Measurements from ENCODE around the gene EFNA5.

EFNA5 gene

DNA sequence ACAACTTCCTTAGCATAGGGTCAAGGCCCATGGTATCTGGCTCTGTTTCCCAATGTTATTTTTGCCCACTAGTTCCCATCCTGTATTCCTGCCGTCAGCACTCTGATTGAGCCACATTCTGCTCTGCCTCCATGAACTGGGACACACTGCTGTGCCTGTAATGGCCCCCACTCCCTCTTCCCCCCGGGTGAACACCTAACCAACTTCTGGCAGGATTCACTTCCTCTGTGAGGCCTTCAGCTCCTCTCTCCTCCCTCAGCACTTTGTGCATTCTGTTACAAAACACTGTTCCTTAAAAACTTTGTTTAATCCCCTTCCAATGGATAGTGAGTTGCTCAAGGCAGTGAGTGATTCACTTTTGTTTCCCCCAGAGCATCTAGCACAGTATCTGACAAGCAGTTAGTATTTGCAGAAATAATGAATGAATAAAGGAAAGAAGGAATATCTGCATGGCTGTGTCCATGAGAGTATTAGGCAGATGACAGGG lies 183.6 kb downstream of the EFNA5 start:
- no peak overlapping the region for H3K27ac ChIP-seq
- H3K9me3 ChIP-seq (ENCODE audit: severe bottlenecking), result no peaks in the 10 kb centered on the region
- no peak overlapping the region for H3K4me3 ChIP-seq (ENCODE audit: low read depth, low read length)
- no peaks in the 10 kb centered on the region for H3K27me3 ChIP-seq (ENCODE audit: insufficient read depth, low read depth, severe bottlenecking)
- no peak for DNase-seq
- no peaks in the 10 kb centered on the region for H3K36me3 ChIP-seq
- TF ChIP-seq, protein P1, sequence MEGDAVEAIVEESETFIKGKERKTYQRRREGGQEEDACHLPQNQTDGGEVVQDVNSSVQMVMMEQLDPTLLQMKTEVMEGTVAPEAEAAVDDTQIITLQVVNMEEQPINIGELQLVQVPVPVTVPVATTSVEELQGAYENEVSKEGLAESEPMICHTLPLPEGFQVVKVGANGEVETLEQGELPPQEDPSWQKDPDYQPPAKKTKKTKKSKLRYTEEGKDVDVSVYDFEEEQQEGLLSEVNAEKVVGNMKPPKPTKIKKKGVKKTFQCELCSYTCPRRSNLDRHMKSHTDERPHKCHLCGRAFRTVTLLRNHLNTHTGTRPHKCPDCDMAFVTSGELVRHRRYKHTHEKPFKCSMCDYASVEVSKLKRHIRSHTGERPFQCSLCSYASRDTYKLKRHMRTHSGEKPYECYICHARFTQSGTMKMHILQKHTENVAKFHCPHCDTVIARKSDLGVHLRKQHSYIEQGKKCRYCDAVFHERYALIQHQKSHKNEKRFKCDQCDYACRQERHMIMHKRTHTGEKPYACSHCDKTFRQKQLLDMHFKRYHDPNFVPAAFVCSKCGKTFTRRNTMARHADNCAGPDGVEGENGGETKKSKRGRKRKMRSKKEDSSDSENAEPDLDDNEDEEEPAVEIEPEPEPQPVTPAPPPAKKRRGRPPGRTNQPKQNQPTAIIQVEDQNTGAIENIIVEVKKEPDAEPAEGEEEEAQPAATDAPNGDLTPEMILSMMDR (IDR thresholded peaks at IDR 0.05; ENCODE audit: low read depth, low read length), result no peak

DNA sequence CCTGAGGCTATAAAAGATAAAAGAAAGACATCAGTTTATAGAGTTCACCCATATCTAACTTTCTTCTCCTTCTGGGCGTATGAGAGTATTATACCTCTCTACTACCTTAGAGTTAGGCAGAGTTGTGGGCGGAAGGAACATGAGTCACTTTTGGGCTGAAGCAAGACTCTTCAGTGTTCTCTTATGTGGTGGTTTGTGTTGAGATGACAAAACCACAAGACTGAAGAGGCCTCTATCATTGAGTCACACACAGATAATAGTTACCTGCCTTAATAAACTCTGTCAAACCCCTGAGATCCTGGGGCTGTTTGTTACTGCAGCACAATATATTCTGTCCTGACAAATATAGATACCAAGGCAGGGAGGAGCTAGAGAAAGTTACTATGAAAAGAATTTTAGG lies 184.2 kb downstream of the EFNA5 start:
- Histone ChIP-seq H3K27me3 (ENCODE audit: insufficient read depth, low read depth, severe bottlenecking) (no peaks in the 10 kb centered on the region), H3K9me3 (ENCODE audit: severe bottlenecking) (no peaks in the 10 kb centered on the region), H3K4me3 (ENCODE audit: low read depth, low read length) (no peak overlapping the region), H3K36me3 (no peaks in the 10 kb centered on the region), H3K27ac (no peak overlapping the region)
- TF ChIP-seq, protein P1 (IDR thresholded peaks at IDR 0.05; ENCODE audit: low read depth, low read length), result no peak
- no peak for DNase-seq

GRCh38 chr5:107485184-107485583 lies 185.6 kb downstream of the EFNA5 start:
- H3K4me3 ChIP-seq (ENCODE audit: low read depth, low read length), result no peak overlapping the region
- no peaks in the 10 kb centered on the region for H3K36me3 ChIP-seq
- no peak for DNase-seq
- no peak overlapping the region for H3K27ac ChIP-seq
- no peaks in the 10 kb centered on the region for H3K27me3 ChIP-seq (ENCODE audit: insufficient read depth, low read depth, severe bottlenecking)
- no peaks in the 10 kb centered on the region for H3K9me3 ChIP-seq (ENCODE audit: severe bottlenecking)
- TF ChIP-seq, protein P1 (IDR thresholded peaks at IDR 0.05; ENCODE audit: low read depth, low read length), result no peak

DNA sequence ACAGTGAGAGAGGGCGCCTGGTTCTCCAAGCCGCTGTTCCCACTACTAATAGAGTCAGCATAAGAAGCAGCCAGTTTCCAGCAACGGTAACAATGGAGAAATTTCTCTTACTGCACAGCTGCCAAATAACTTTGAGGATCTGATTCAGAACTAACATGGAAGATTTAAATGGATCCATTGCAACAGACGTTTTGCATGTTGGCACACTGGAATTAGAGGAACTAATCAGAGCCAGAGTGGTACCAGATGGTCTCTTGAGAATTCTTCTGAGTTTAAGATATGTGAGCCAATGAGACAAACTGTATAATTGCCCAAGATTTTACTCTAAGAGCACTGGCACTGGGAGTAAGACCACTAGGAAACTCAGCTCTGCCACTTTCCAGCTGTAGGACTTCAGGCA lies 186.5 kb downstream of the EFNA5 start:
- no peak for DNase-seq
- TF ChIP-seq, protein P1 (IDR thresholded peaks at IDR 0.05; ENCODE audit: low read depth, low read length), result no peak
- H3K27me3 ChIP-seq (ENCODE audit: insufficient read depth, low read depth, severe bottlenecking), result no peaks in the 10 kb centered on the region
- H3K9me3 ChIP-seq (ENCODE audit: severe bottlenecking), result no peaks in the 10 kb centered on the region
- no peak overlapping the region for H3K4me3 ChIP-seq (ENCODE audit: low read depth, low read length)
- no peaks in the 10 kb centered on the region for H3K36me3 ChIP-seq
- H3K27ac ChIP-seq, result 0 out of 2 replicates have a peak overlapping the region, but pooled peaks have one; percentile 6

GRCh38 chr5:107483231-107484024 lies 187.3 kb downstream of the EFNA5 start:
- TF ChIP-seq, protein P1 (IDR thresholded peaks at IDR 0.05; ENCODE audit: low read depth, low read length), result no peak
- no peaks in the 10 kb centered on the region for H3K9me3 ChIP-seq (ENCODE audit: severe bottlenecking)
- no peaks in the 10 kb centered on the region for H3K36me3 ChIP-seq
- DNase-seq, result peak; percentile 81
- peak overlapping the region; percentile 64 for H3K27ac ChIP-seq
- peak overlapping the region; percentile 31 for H3K4me3 ChIP-seq (ENCODE audit: low read depth, low read length)
- H3K27me3 ChIP-seq (ENCODE audit: insufficient read depth, low read depth, severe bottlenecking), result no peaks in the 10 kb centered on the region

Data from WERI-Rb-1 (cell line).